Esophagus muscularis mucosa (tissue), 4 donors: ENCODE data around the gene EAPP.

Experiments
- EP300 ChIP-seq: sonication (generic); formaldehyde crosslinking; IDR thresholded peaks from one replicate; pipeline ENCODE4 v1.6.1; 2017; ENCODE audit warnings: antibody characterized with exemption
- POLR2A ChIP-seq: fragments of 450-650 bp; IDR thresholded peaks from one replicate; pipeline ENCODE4 v1.6.1; 2017; ENCODE audit warnings: antibody characterized with exemption, moderate library complexity, mild to moderate bottlenecking, low read depth
- POLR2AphosphoS5 ChIP-seq, 2 donors: sonication (generic); formaldehyde crosslinking; IDR thresholded peaks; one replicate each; pipeline ENCODE4 v1.6.1; 2017; ENCODE audit warnings: antibody characterized with exemption in 2 of 2
- TF ChIP-seq, protein P1 (sequence below), 3 experiments: fragments of 200-600 bp in 2 of 3; fragments of 450-650 bp in 1 of 3; sonication (generic) in 2 of 3; IDR thresholded peaks; one replicate each; pipeline ENCODE4 v1.5.1; 2017 to 2019; ENCODE audit warnings: antibody characterized with exemption in 3 of 3, mild to moderate bottlenecking in 2 of 3, moderate library complexity in 1 of 3

DNA sequence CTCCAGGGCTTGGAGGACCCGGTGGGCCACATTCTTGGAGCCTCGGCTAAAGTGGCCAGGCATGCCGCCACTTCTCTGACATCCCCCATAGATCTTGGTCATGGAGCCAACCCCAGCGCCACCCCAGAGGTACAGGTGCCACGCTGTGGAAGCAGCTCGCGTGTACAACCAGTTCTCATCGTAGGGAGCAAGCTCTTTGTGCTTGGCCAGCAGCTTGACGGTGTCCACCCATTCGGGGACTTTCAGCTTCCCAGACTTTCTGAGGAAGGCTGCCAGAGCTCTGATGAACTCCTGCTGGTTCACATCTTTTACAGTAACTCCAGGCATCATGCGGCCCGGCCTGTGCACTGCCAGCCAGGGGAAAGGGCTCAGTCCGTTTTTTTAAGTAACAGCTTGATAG, 29.3 kb upstream of the EAPP start:
- TF ChIP-seq, protein P1, sequence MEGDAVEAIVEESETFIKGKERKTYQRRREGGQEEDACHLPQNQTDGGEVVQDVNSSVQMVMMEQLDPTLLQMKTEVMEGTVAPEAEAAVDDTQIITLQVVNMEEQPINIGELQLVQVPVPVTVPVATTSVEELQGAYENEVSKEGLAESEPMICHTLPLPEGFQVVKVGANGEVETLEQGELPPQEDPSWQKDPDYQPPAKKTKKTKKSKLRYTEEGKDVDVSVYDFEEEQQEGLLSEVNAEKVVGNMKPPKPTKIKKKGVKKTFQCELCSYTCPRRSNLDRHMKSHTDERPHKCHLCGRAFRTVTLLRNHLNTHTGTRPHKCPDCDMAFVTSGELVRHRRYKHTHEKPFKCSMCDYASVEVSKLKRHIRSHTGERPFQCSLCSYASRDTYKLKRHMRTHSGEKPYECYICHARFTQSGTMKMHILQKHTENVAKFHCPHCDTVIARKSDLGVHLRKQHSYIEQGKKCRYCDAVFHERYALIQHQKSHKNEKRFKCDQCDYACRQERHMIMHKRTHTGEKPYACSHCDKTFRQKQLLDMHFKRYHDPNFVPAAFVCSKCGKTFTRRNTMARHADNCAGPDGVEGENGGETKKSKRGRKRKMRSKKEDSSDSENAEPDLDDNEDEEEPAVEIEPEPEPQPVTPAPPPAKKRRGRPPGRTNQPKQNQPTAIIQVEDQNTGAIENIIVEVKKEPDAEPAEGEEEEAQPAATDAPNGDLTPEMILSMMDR (IDR thresholded peaks at IDR 0.05) = no peak
- no peak for TF ChIP-seq POLR2A
- TF ChIP-seq EP300 = no peak
- no peak for TF ChIP-seq POLR2AphosphoS5 (IDR thresholded peaks at IDR 0.05)
